Stimulated activated CD4-positive, alpha-beta T cell treated with anti-CD3 and anti-CD28 coated beads, Interleukin-4, amount 100 ng/mL, for 48 hours (primary cell): ENCODE measurements around the gene CLDN3.
"Not testable (repeated sequence)": the region's sequence is repeated elsewhere in the genome, so short reads cannot be mapped to it uniquely, and the experiment has no call there.

Experiments used
- DNase-seq, 2 donors: peaks; one replicate each; pipeline ENCODE4 v3.0.0-alpha.2; 2020; ENCODE audit warnings: low read depth in 2 of 2

Gene CLDN3

GRCh38 chr7:73736885-73737284 is 33.2 kb downstream of the CLDN3 start:
- no peak for DNase-seq

GRCh38 chr7:73735528-73735905 is 34.6 kb downstream of the CLDN3 start:
- DNase-seq, result no peak

GRCh38 chr7:73734619-73735527 is 35.2 kb downstream of the CLDN3 start:
- DNase-seq, result peak; percentile 75 to 76

- no peak for DNase-seq
Measured at GRCh38 chr7:73732397-73732796, 37.7 kb downstream of the CLDN3 start.

- no peak for DNase-seq
Measured at GRCh38 chr7:73730485-73730884, 39.6 kb downstream of the CLDN3 start.

GRCh38 chr7:73728551-73728950 is 41.5 kb downstream of the CLDN3 start:
- DNase-seq, result no peak

- DNase-seq, result no peak
Measured at GRCh38 chr7:73727952-73728351, 42.1 kb downstream of the CLDN3 start.

GRCh38 chr7:73726083-73726466 is 44.0 kb downstream of the CLDN3 start:
- DNase-seq, result no peak

GRCh38 chr7:73723813-73724212 is 46.3 kb downstream of the CLDN3 start:
- no peak for DNase-seq

GRCh38 chr7:73722785-73723184 is 47.3 kb downstream of the CLDN3 start:
- DNase-seq, result no peak

GRCh38 chr7:73722182-73722581 is 47.9 kb downstream of the CLDN3 start:
- not testable (repeated sequence) for DNase-seq

- no peak for DNase-seq
Measured at GRCh38 chr7:73721377-73721817, 48.7 kb downstream of the CLDN3 start.

- not testable (repeated sequence) for DNase-seq
Measured at GRCh38 chr7:73720443-73720842, 49.6 kb downstream of the CLDN3 start.

- DNase-seq, result no peak
Measured at GRCh38 chr7:73719806-73720169, 50.3 kb downstream of the CLDN3 start.
